ENCODE data around the gene RAB3C. TPM values are rescaled to one million over a fixed set of nuclear protein-coding genes. Genes with fewer than 3 reads are reported as not detected.

Gene RAB3C
- total RNA-seq, 2 donors from 2014 or later: 2.3 to 45.2 TPM

- Histone ChIP-seq H3K9me3 (no peaks in the 10 kb centered on the region), H3K4me1 (peaks cover 19% of the 10 kb centered on the region), H3K36me3 (replicated peaks in 1 of 2; ENCODE audit: insufficient read depth in 1 of 2, low read depth in 2 of 2) (no peaks in the 10 kb centered on the region), H3K4me3 (no peak overlapping the region), H3K27me3 (no peaks in the 10 kb centered on the region), H3K27ac (no peak overlapping the region)
- DNase-seq: no peak
- TF ChIP-seq CTCF (IDR thresholded peaks at IDR 0.05): no peak
- TF ChIP-seq POLR2A (IDR thresholded peaks at IDR 0.05): no peak
- WGBS, 2 donors: 79 to 84% methylated on average over 8 of the region's 8 CpGs
- ATAC-seq: no peak
- intact Hi-C loops (cut with DNase I): no loop called here
Measured at GRCh38 chr5:58666598-58667581, 84.0 kb downstream of the RAB3C start.

- DNase-seq (peak in 1 of 4 donors; percentile 33), ATAC-seq (peak; percentile 91)
- H3K27ac ChIP-seq: peak overlapping the region in 3 of 4 donors; percentile 47 to 83 (median 68)
- H3K4me3 ChIP-seq: no peak overlapping the region
- H3K27me3 ChIP-seq: no peaks in the 10 kb centered on the region
- TF ChIP-seq POLR2A (IDR thresholded peaks at IDR 0.05) (no peak), CTCF (IDR thresholded peaks at IDR 0.05) (no peak)
- H3K36me3 ChIP-seq (replicated peaks in 1 of 2; ENCODE audit: insufficient read depth in 1 of 2, low read depth in 2 of 2): no peaks in the 10 kb centered on the region
- WGBS, 2 donors: 15 to 20% methylated on average over 2 of the region's 2 CpGs
- peaks cover 24% of the 10 kb centered on the region for H3K4me1 ChIP-seq
- H3K9me3 ChIP-seq: no peaks in the 10 kb centered on the region
- intact Hi-C loops (cut with DNase I): no loop called here
Measured at GRCh38 chr5:58670582-58670981, 87.7 kb downstream of the RAB3C start.

- Histone ChIP-seq H3K9me3 (no peaks in the 10 kb centered on the region), H3K27ac (peak overlapping the region in 3 of 4 donors; percentile 47 to 83 (median 68)), H3K27me3 (no peaks in the 10 kb centered on the region), H3K4me1 (peaks cover 24% of the 10 kb centered on the region), H3K36me3 (replicated peaks in 1 of 2; ENCODE audit: insufficient read depth in 1 of 2, low read depth in 2 of 2) (no peaks in the 10 kb centered on the region), H3K4me3 (no peak overlapping the region)
- no peak for TF ChIP-seq POLR2A (IDR thresholded peaks at IDR 0.05)
- no peak for TF ChIP-seq CTCF (IDR thresholded peaks at IDR 0.05)
- peak; percentile 43 to 67 (median 52) for DNase-seq
- intact Hi-C loops (cut with DNase I): no loop called here
- ATAC-seq: peak; percentile 89
- 14 to 19% methylated on average over 4 of the region's 4 CpGs for WGBS, 2 donors
Measured at GRCh38 chr5:58671155-58671554, 88.3 kb downstream of the RAB3C start.

- Histone ChIP-seq H3K9me3 (no peaks in the 10 kb centered on the region), H3K27ac (no peak overlapping the region), H3K36me3 (replicated peaks in 1 of 2; ENCODE audit: insufficient read depth in 1 of 2, low read depth in 2 of 2) (no peaks in the 10 kb centered on the region), H3K27me3 (no peaks in the 10 kb centered on the region), H3K4me3 (no peak overlapping the region), H3K4me1 (peaks cover 24% of the 10 kb centered on the region)
- WGBS, 2 donors: 91 to 95% methylated on average over 2 of the region's 2 CpGs
- ATAC-seq (no peak), DNase-seq (no peak)
- intact Hi-C loops (cut with DNase I): no loop called here
- TF ChIP-seq CTCF (IDR thresholded peaks at IDR 0.05) (no peak), POLR2A (IDR thresholded peaks at IDR 0.05) (no peak)
Measured at GRCh38 chr5:58672521-58672920, 89.6 kb downstream of the RAB3C start.

Measured in body of pancreas (tissue), 4 donors.